Activated CD4-positive, alpha-beta T cell treated with anti-CD3 and anti-CD28 coated beads for 36 hours (primary cell): ENCODE measurements around the gene STAG1. TPM values are rescaled to one million over a fixed set of nuclear protein-coding genes. Genes with fewer than 3 reads are reported as not detected.
"Not testable (repeated sequence)": the region's sequence is repeated elsewhere in the genome, so short reads cannot be mapped to it uniquely, and the experiment has no call there.

Experiments
- ATAC-seq: fragments of 200-7000 bp; cut with Tn5 transposase; one replicate; pipeline ENCODE4 v1.10.0; 2021; ENCODE audit warnings: mild to moderate bottlenecking, moderate library complexity
- CTCF ChIA-PET: fragments of 350-600 bp; sonication (Branson Sonifier 250); formaldehyde crosslinking; loops from one replicate; lab custom pipeline; 2021; ENCODE audit warnings: antibody characterized with exemption; lab: Charles Lee
- POLR2A ChIA-PET: fragments of 350-600 bp; sonication (Branson Sonifier 250); formaldehyde crosslinking; loops from one replicate; lab custom pipeline; 2021; ENCODE audit warnings: antibody characterized with exemption, inconsistent platforms; lab: Charles Lee
- DNase-seq: peaks from one replicate; pipeline ENCODE4 v3.0.0-alpha.2; 2020
- H3K27ac Mint-ChIP-seq: one replicate; pipeline ENCODE4 v1.8.0; 2021; ENCODE audit warnings: mixed read lengths
- H3K27me3 Mint-ChIP-seq: one replicate; pipeline ENCODE4 v1.8.0; 2021; ENCODE audit warnings: mixed read lengths
- H3K36me3 Mint-ChIP-seq: one replicate; pipeline ENCODE4 v1.8.0; 2021; ENCODE audit warnings: low read depth, mixed read lengths
- H3K4me1 Mint-ChIP-seq: one replicate; pipeline ENCODE4 v1.8.0; 2021; ENCODE audit warnings: mixed read lengths
- H3K4me3 Mint-ChIP-seq: one replicate; pipeline ENCODE4 v1.8.0; 2021; ENCODE audit warnings: mild to moderate bottlenecking, moderate library complexity, mixed read lengths
- H3K9me3 Mint-ChIP-seq: one replicate; pipeline ENCODE4 v1.8.0; 2021; ENCODE audit warnings: low read depth, mixed read lengths
- intact Hi-C, 2 experiments: fragments of 100-400 bp; cut with DNase I in 1 of 2; cut with micrococcal nuclease in 1 of 2; formaldehyde crosslinking; loops; one replicate each; pipeline versions ENCODE4 v1.14.2 to v1.15.1; 2022 to 2024; cut with DNase I, micrococcal nuclease
- total RNA-seq, 2 experiments: library from RNA; stranded (reverse); gene quantifications; one replicate each; pipeline ENCODE4 v1.2.3, GENCODE V29; 2021

STAG1 gene
- total RNA-seq, 2 experiments from 2014 or later, result 27.1 to 36.0 TPM

DNA sequence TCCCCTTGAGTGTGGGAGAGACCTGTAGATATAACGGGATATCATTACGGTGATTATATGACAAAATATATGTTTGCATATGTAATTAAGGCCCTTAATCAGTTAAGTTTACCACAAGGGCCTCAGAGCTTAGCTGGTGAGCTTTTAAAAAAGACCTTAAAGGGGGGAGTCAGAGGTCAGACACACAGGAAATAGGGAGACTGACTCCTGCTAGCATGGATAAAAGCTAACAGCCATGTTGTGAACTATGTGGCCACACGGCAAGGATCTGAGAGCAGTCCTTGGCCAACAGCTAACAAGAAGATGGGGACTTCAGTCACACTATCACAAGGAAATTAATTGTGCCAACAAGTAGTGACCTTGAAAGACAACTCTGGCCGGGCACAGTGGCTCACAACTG is 3.1 kb downstream of the STAG1 start:
- Mint-ChIP-seq H3K36me3 (peaks cover 11% of the 10 kb centered on the region), H3K4me3 (peak overlapping the region; percentile 86), H3K27ac (peak overlapping the region; percentile 47), H3K4me1 (peaks cover 57% of the 10 kb centered on the region), H3K9me3 (peaks cover 4% of the 10 kb centered on the region), H3K27me3 (no peaks in the 10 kb centered on the region)
- DNase-seq (no peak), ATAC-seq (no peak)
- intact Hi-C loops, result no loop called here
- POLR2A ChIA-PET, result interaction anchor here (0.6 to 1.5 kb wide), 2 partner anchors 10 to 264 kb away, joined by 3 to 4 read pairs; no protein-coding TSS in a partner anchor
- CTCF ChIA-PET, result interaction anchor here (1.0 to 1.4 kb wide), 3 partner anchors 14 to 283 kb away, joined by 3 to 5 read pairs (median 4); no protein-coding TSS in a partner anchor

DNA sequence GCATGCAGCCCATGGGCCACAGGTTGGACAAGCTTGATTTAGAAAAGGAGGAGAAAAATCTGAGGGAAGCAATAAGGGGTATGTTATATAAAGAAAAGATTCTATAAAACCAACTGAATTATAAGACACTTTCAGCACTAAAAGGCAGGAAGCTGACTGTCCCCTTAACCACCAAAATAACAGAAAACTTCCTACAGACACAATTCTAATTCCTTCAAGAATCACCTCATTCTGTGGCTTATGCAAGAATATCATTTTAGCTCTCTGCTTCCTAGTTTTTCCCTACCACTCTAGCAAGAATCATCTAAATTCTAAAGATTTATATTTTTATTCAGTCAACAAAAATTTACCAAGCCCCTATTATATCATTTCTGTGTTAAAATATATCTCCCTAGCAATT is 6.3 kb downstream of the STAG1 start:
- no peak overlapping the region for H3K4me3 Mint-ChIP-seq
- H3K36me3 Mint-ChIP-seq, result peaks cover 17% of the 10 kb centered on the region
- peaks cover 58% of the 10 kb centered on the region for H3K4me1 Mint-ChIP-seq
- H3K9me3 Mint-ChIP-seq, result peaks cover 6% of the 10 kb centered on the region
- DNase-seq (no peak), ATAC-seq (no peak)
- intact Hi-C loops, result no loop called here
- no peak overlapping the region for H3K27ac Mint-ChIP-seq
- ChIA-PET CTCF (interaction anchor here (1.1 kb wide), 1 partner anchor 11 kb away, joined by 4 read pairs; no protein-coding TSS in a partner anchor), POLR2A (interaction anchor here (0.5 to 0.6 kb wide), 2 partner anchors 274 to 1178 kb away, joined by 3 to 5 read pairs; no protein-coding TSS in a partner anchor)
- no peaks in the 10 kb centered on the region for H3K27me3 Mint-ChIP-seq

DNA sequence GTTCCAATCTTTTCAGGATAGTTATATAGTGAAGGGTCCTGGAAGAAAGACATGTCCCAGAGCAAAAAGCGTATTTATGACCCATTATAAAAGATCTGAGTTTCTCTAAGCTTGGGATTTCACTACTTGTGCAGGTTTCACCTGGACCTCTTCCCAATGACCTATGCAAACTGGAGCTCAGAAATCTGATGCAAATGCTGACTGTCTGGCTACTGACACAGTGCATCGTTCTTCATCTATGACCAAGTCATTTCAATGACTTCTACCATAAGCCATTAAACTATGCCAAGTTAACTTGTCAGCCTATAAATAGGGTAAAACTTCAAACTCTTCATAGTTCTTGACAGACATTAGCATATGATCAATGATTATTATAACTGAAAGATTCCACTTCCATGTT is 11.1 kb downstream of the STAG1 start:
- peaks cover 40% of the 10 kb centered on the region for H3K4me1 Mint-ChIP-seq
- no peak overlapping the region for H3K4me3 Mint-ChIP-seq
- H3K27ac Mint-ChIP-seq, result no peak overlapping the region
- DNase-seq (no peak), ATAC-seq (no peak)
- H3K27me3 Mint-ChIP-seq, result no peaks in the 10 kb centered on the region
- H3K9me3 Mint-ChIP-seq, result peaks cover 6% of the 10 kb centered on the region
- peaks cover 32% of the 10 kb centered on the region for H3K36me3 Mint-ChIP-seq
- intact Hi-C loops, result no loop called here
- ChIA-PET CTCF (interaction anchor here (0.9 to 3.2 kb wide), 3 partner anchors 12 to 350 kb away, joined by 3 to 14 read pairs (median 3); partner anchors contain the start of gene STAG1), POLR2A (no interaction called here)

DNA sequence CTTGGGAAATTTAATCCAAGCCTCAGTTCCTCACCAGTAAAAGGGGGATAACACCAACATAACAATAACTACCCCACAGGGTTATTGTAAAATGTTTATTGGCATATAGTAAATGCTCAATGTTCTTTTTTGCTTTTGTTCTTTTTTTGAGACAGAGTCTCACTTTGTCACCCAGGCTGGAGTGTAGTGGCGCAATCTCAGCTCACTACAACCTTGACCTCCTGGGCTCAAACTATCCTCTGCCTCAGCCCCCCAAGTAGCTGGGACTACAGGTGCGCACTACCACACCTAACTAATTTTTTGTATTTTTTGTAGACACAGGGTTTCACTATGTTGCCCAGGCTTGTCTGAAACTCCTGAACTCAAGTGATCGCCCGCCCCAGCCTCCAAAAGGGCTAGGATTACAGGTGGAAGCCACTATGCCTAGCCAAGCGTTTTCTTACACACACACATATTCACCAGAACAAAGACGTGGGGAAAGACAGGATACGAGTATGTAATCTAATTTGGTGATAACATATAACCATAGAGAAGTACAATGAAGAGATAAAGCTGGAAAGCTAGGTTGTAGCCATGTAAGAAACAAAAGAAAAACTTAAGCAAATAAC is 11.7 kb downstream of the STAG1 start:
- Mint-ChIP-seq H3K4me1 (peaks cover 39% of the 10 kb centered on the region), H3K9me3 (peaks cover 6% of the 10 kb centered on the region), H3K27ac (no peak overlapping the region), H3K4me3 (no peak overlapping the region), H3K27me3 (no peaks in the 10 kb centered on the region), H3K36me3 (peaks cover 32% of the 10 kb centered on the region)
- ChIA-PET POLR2A (no interaction called here), CTCF (interaction anchor here (0.6 to 3.2 kb wide), 4 partner anchors 13 to 349 kb away, joined by 3 to 14 read pairs (median 4); partner anchors contain the start of gene STAG1)
- DNase-seq (no peak), ATAC-seq (no peak)
- intact Hi-C loops, result no loop called here

DNA sequence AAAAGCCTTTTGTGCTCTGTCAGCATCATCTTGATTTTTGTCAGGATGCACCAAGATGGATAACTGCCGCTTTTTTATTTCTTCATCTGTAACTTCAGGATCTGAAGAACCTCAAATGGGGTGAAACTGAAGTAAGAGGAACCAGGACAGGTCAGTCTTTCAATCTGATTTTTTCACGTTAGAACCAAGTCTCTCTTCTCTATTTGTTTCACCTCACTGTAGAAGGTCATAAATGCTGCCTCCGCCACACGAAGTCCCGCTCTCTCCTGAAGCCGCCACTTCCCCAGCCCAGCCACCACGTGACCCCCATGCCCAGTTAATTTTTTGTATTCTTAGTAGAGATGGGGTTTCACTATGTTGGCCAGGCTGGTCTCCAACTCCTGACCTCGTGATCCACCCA is 15.2 kb downstream of the STAG1 start:
- Mint-ChIP-seq H3K36me3 (peaks cover 22% of the 10 kb centered on the region), H3K4me1 (peaks cover 50% of the 10 kb centered on the region), H3K27ac (peak overlapping the region; percentile 9)
- H3K4me3 Mint-ChIP-seq, CTCF ChIA-PET, H3K9me3 Mint-ChIP-seq, DNase-seq, intact Hi-C loops, H3K27me3 Mint-ChIP-seq, ATAC-seq: not testable (repeated sequence)
- POLR2A ChIA-PET, result interaction anchor here (1.0 kb wide), 1 partner anchor 13 kb away, joined by 3 read pairs; no protein-coding TSS in a partner anchor

DNA sequence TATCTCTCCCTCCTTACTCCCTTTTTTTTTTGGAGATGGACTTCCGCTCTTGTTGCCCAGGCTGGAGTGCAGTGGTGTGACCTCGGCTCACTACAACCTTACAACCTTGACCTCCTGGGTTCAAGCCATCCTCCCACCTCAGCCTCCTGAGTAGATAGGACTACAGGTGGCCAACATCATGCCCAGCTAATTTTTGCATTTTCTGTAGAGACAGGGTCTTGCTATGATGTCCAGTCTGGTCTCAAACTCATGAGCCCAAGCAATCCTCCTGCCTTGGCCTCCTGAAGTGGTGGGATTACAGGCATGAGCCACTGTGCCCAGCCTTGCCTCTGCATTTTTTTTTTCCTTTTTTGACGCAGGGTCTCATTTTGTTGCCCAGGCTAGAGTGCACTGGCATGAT is 17.1 kb downstream of the STAG1 start:
- Mint-ChIP-seq H3K9me3 (no peaks in the 10 kb centered on the region), H3K27ac (no peak overlapping the region), H3K4me1 (peaks cover 58% of the 10 kb centered on the region), H3K36me3 (peaks cover 17% of the 10 kb centered on the region), H3K27me3 (no peaks in the 10 kb centered on the region), H3K4me3 (no peak overlapping the region)
- DNase-seq (no peak), ATAC-seq (no peak)
- POLR2A ChIA-PET, result no interaction called here
- intact Hi-C loops, result no loop called here
- CTCF ChIA-PET, result interaction anchor here (0.8 to 1.6 kb wide), 3 partner anchors 11 to 18 kb away, joined by 3 to 5 read pairs (median 4); partner anchors contain the start of gene STAG1

DNA sequence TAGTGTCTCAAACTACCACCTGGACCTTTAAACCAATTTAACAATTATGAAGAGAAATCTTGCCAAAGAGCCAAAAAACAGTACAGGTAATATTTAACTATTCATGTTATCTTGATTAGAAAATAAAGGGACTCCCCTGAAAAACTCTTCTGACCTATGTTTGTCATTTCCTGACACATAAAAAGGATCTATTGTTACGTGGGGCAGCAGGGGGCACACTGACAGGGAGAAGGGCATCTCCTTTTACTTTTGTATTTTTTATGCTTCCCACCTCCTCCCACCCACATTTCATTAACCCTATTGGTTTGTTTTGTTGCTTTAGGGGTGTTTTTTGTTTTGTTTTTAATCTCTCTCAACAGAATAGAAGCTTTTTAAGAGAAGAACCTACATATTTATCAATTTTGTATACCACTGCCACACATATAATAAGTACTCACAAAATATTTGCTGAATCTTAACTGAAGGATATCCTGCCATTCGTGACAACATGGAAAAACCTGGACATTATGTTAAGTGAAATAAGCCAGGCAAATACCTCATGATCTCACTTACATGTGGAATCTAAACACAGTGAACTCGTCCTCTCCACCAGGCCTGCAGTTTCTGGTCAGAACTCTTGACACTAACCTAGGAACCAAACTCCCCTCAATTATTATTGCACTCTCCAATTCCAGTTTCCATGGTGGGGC is 17.7 kb downstream of the STAG1 start:
- Mint-ChIP-seq H3K9me3 (no peaks in the 10 kb centered on the region), H3K27ac (peak overlapping the region; percentile 42), H3K36me3 (peaks cover 16% of the 10 kb centered on the region), H3K4me3 (no peak overlapping the region), H3K27me3 (no peaks in the 10 kb centered on the region), H3K4me1 (peaks cover 59% of the 10 kb centered on the region)
- ATAC-seq (no peak), DNase-seq (no peak)
- POLR2A ChIA-PET, result interaction anchor here (0.7 kb wide), 1 partner anchor 21 kb away, joined by 11 read pairs; no protein-coding TSS in a partner anchor
- CTCF ChIA-PET, result interaction anchor here (1.1 to 1.6 kb wide), 2 partner anchors 12 to 18 kb away, joined by 4 to 5 read pairs; partner anchors contain the start of gene STAG1
- intact Hi-C loops, result no loop called here

DNA sequence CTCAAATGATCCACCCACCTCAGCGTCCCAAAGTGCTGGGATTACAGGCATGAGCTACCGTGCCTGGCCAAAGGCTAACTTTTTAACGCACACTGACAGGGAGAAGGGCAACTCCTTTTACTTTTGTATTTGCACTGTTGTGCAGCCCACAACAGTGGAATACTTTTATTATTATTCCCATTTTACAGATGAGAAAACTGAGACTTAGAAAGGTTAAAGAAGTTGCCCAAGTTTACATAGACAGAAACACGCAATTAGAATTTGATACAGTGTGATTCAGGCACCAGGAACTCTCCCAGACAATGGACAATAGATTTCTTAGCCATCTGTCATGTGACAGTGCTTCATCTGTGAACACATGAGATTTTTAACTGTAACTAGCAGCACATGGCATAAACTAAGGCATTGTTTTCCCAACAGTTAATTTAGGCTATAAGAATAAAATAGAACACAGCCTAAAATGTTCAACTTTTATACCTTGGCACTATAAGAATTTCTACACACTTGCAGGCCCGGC is 18.8 kb downstream of the STAG1 start:
- intact Hi-C loops, result no loop called here
- H3K4me1 Mint-ChIP-seq, result peaks cover 67% of the 10 kb centered on the region
- H3K27ac Mint-ChIP-seq, result no peak overlapping the region
- H3K36me3 Mint-ChIP-seq, result peaks cover 16% of the 10 kb centered on the region
- ChIA-PET CTCF (no interaction called here), POLR2A (no interaction called here)
- no peak for DNase-seq
- no peaks in the 10 kb centered on the region for H3K27me3 Mint-ChIP-seq
- ATAC-seq, result no peak
- H3K4me3 Mint-ChIP-seq, result no peak overlapping the region
- H3K9me3 Mint-ChIP-seq, result no peaks in the 10 kb centered on the region

DNA sequence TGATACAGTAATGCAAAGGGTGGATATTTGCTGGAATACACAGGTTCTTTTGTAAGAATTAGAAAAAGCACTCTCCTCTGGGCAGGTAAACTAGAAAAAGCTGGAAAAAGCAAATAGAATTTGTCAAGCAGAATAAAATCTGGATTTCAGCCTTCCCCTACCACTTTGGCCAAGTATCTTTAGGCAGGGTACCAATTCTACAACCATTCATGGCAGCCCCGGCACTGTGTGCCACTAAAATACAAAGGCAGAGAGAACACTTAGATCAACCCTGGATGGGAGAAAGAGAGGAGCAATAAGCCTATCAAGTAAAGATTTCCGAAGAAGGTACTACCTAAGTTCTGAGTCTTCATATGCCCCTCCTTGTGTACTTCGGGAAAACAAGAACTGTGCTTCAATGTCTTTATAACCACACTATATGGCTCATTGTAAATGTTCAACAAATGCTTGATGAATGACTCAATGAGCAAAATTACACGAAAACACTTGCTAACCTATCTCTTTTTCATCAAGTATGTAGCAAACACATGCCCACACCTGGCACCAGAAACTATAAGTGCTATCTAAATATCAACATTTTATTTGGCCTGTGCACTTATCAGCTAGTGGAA is 20.8 kb downstream of the STAG1 start:
- POLR2A ChIA-PET, result no interaction called here
- ATAC-seq (no peak), DNase-seq (no peak)
- peak overlapping the region; percentile 47 for H3K27ac Mint-ChIP-seq
- peaks cover 4% of the 10 kb centered on the region for H3K36me3 Mint-ChIP-seq
- intact Hi-C loops, result no loop called here
- no peak overlapping the region for H3K4me3 Mint-ChIP-seq
- H3K4me1 Mint-ChIP-seq, result peaks cover 72% of the 10 kb centered on the region
- no peaks in the 10 kb centered on the region for H3K9me3 Mint-ChIP-seq
- no peaks in the 10 kb centered on the region for H3K27me3 Mint-ChIP-seq
- CTCF ChIA-PET, result no interaction called here

DNA sequence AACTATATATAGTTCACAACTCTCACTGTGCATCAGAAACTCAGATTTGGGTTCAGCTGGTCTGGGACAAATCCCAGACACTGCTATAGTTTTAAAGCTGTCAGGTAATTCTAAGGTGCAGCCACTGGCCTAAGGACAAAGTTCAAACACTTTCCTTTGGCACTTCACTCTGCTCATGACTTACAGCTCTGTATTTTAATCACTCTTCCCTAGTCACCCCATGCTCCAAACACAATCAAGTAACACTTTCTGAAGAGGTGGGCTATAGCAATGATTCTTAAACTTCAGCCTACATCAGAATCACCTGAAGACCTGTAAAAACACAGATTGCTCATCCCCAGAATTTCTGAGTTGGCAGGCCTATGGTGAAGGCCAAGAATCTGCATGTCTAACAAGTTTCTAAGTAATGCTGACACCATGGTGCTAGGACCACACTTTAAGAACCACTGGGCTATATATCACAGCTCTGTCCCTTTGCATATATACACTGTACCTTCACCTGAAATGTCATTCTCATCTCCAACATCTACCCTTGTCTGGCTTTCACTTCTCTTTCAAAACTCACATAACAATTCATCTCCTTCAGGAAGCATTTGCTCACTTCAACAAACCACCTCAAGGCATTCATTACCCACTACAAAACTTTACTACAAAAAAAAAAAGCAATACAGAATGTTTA is 21.4 kb downstream of the STAG1 start:
- DNase-seq, result no peak
- Mint-ChIP-seq H3K4me3 (no peak overlapping the region), H3K27ac (peak overlapping the region; percentile 1), H3K4me1 (peaks cover 72% of the 10 kb centered on the region), H3K36me3 (peaks cover 3% of the 10 kb centered on the region), H3K27me3 (no peaks in the 10 kb centered on the region), H3K9me3 (no peaks in the 10 kb centered on the region)
- peak; percentile 76 for ATAC-seq
- intact Hi-C loops, result no loop called here
- POLR2A ChIA-PET, result interaction anchor here (0.6 to 1.0 kb wide), 2 partner anchors 22 to 129 kb away, joined by 3 to 4 read pairs; partner anchors contain the start of gene STAG1
- CTCF ChIA-PET, result interaction anchor here (0.7 to 1.1 kb wide), 3 partner anchors 22 to 302 kb away, joined by 3 read pairs; no protein-coding TSS in a partner anchor
